ENCODE measurements around the gene CCR4. TPM values are rescaled to one million over a fixed set of nuclear protein-coding genes. Genes with fewer than 3 reads are reported as not detected.

The CCR4 gene
- total and polyA plus RNA-seq, 2 of the 8 experiments (the other 6 are each of a cell fraction or from before 2014, with no cell fraction given): 0.11 to 0.15 TPM

DNA sequence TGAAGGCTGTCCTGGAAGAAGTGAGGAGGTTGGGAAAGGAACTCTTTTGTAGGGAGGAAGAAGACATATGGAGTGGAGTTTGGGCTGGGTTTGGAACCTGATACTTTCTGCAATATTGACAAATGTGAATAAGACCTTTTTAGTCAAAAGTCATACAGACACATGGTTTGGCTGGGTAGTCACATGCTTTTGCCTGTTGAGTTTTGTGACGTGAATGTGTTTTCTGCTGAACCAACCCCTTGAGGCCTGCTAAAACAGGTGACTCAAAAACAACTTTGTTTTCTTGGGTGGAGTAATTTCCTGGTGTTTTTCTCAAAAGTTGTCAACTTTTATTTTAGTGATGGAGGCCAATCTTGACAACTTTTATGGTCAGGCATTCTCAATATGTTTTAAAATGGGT lies 39.4 kb upstream of the CCR4 start (continued):
- TF ChIP-seq, protein P1, sequence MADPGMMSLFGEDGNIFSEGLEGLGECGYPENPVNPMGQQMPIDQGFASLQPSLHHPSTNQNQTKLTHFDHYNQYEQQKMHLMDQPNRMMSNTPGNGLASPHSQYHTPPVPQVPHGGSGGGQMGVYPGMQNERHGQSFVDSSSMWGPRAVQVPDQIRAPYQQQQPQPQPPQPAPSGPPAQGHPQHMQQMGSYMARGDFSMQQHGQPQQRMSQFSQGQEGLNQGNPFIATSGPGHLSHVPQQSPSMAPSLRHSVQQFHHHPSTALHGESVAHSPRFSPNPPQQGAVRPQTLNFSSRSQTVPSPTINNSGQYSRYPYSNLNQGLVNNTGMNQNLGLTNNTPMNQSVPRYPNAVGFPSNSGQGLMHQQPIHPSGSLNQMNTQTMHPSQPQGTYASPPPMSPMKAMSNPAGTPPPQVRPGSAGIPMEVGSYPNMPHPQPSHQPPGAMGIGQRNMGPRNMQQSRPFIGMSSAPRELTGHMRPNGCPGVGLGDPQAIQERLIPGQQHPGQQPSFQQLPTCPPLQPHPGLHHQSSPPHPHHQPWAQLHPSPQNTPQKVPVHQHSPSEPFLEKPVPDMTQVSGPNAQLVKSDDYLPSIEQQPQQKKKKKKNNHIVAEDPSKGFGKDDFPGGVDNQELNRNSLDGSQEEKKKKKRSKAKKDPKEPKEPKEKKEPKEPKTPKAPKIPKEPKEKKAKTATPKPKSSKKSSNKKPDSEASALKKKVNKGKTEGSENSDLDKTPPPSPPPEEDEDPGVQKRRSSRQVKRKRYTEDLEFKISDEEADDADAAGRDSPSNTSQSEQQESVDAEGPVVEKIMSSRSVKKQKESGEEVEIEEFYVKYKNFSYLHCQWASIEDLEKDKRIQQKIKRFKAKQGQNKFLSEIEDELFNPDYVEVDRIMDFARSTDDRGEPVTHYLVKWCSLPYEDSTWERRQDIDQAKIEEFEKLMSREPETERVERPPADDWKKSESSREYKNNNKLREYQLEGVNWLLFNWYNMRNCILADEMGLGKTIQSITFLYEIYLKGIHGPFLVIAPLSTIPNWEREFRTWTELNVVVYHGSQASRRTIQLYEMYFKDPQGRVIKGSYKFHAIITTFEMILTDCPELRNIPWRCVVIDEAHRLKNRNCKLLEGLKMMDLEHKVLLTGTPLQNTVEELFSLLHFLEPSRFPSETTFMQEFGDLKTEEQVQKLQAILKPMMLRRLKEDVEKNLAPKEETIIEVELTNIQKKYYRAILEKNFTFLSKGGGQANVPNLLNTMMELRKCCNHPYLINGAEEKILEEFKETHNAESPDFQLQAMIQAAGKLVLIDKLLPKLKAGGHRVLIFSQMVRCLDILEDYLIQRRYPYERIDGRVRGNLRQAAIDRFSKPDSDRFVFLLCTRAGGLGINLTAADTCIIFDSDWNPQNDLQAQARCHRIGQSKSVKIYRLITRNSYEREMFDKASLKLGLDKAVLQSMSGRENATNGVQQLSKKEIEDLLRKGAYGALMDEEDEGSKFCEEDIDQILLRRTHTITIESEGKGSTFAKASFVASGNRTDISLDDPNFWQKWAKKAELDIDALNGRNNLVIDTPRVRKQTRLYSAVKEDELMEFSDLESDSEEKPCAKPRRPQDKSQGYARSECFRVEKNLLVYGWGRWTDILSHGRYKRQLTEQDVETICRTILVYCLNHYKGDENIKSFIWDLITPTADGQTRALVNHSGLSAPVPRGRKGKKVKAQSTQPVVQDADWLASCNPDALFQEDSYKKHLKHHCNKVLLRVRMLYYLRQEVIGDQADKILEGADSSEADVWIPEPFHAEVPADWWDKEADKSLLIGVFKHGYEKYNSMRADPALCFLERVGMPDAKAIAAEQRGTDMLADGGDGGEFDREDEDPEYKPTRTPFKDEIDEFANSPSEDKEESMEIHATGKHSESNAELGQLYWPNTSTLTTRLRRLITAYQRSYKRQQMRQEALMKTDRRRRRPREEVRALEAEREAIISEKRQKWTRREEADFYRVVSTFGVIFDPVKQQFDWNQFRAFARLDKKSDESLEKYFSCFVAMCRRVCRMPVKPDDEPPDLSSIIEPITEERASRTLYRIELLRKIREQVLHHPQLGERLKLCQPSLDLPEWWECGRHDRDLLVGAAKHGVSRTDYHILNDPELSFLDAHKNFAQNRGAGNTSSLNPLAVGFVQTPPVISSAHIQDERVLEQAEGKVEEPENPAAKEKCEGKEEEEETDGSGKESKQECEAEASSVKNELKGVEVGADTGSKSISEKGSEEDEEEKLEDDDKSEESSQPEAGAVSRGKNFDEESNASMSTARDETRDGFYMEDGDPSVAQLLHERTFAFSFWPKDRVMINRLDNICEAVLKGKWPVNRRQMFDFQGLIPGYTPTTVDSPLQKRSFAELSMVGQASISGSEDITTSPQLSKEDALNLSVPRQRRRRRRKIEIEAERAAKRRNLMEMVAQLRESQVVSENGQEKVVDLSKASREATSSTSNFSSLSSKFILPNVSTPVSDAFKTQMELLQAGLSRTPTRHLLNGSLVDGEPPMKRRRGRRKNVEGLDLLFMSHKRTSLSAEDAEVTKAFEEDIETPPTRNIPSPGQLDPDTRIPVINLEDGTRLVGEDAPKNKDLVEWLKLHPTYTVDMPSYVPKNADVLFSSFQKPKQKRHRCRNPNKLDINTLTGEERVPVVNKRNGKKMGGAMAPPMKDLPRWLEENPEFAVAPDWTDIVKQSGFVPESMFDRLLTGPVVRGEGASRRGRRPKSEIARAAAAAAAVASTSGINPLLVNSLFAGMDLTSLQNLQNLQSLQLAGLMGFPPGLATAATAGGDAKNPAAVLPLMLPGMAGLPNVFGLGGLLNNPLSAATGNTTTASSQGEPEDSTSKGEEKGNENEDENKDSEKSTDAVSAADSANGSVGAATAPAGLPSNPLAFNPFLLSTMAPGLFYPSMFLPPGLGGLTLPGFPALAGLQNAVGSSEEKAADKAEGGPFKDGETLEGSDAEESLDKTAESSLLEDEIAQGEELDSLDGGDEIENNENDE (IDR thresholded peaks at IDR 0.05; ENCODE audit: insufficient replicate concordance, low read length): no peak
- TF ChIP-seq SRF (IDR thresholded peaks at IDR 0.05; ENCODE audit: low read depth, low read length): no peak
- no peak for TF ChIP-seq EGR1 (IDR thresholded peaks at IDR 0.05; ENCODE audit: borderline replicate concordance, low read depth, low read length)
- TF ChIP-seq NANOG (IDR thresholded peaks at IDR 0.05; ENCODE audit: insufficient read depth, low read depth, low read length, poor library complexity, severe bottlenecking): no peak
- TF ChIP-seq YY1 (IDR thresholded peaks at IDR 0.05; ENCODE audit: low read depth, low read length): no peak
- no peak for TF ChIP-seq CBX5 (IDR thresholded peaks at IDR 0.05; ENCODE audit: low read depth, low read length)
- TF ChIP-seq POLR2A (IDR thresholded peaks at IDR 0.05; ENCODE audit: control extremely low read depth in 1 of 2, low read depth in 2 of 2, low read length in 2 of 2): no peak
- TF ChIP-seq CREB1 (IDR thresholded peaks at IDR 0.05): no peak
- no peak for TF ChIP-seq BRCA1 (IDR thresholded peaks at IDR 0.05; ENCODE audit: low read depth, low read length)
- no peak for TF ChIP-seq FOSL1 (IDR thresholded peaks at IDR 0.05; ENCODE audit: insufficient read depth, low read depth, low read length)
- TF ChIP-seq JUND (IDR thresholded peaks at IDR 0.05; ENCODE audit: low read length): no peak
- TF ChIP-seq, protein P2, sequence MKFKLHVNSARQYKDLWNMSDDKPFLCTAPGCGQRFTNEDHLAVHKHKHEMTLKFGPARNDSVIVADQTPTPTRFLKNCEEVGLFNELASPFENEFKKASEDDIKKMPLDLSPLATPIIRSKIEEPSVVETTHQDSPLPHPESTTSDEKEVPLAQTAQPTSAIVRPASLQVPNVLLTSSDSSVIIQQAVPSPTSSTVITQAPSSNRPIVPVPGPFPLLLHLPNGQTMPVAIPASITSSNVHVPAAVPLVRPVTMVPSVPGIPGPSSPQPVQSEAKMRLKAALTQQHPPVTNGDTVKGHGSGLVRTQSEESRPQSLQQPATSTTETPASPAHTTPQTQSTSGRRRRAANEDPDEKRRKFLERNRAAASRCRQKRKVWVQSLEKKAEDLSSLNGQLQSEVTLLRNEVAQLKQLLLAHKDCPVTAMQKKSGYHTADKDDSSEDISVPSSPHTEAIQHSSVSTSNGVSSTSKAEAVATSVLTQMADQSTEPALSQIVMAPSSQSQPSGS (IDR thresholded peaks at IDR 0.05; ENCODE audit: low read length): no peak

All from H1 (cell line).